ENCODE measurements around the gene TMC7. TPM values are rescaled to one million over a fixed set of nuclear protein-coding genes. Genes with fewer than 3 reads are reported as not detected.

Gene TMC7
- total and polyA plus RNA-seq, 2 experiments from 2014 or later = 1.7 to 2.4 TPM

- TF ChIP-seq ZNF462 (CRISPR knock-in tag; IDR thresholded peaks at IDR 0.05) (no peak), CTCF (conservative IDR thresholded peaks at IDR 0.05; ENCODE audit: low read depth in 2 of 2) (no peak)
These were observed 99.9 kb downstream of the TMC7 start (continued) for GRCh38 chr16:19083670-19084069.

GRCh38 chr16:19084139-19084538, 100.4 kb downstream of the TMC7 start:
- Histone ChIP-seq H3K27ac (ENCODE audit: low read depth) (no peak overlapping the region), H3K4me3 (no peak overlapping the region), H3K36me3 (ENCODE audit: insufficient read depth) (no peaks in the 10 kb centered on the region), H3K9me2 (ENCODE audit: insufficient read depth) (no peaks in the 10 kb centered on the region; the same call in 1 of the 2 replicates), H3K79me2 (replicated peaks; ENCODE audit: insufficient read depth) (no peaks in the 10 kb centered on the region), H3K4me1 (ENCODE audit: insufficient read depth) (no peaks in the 10 kb centered on the region), H3K27me3 (ENCODE audit: insufficient read depth) (peaks cover 18% of the 10 kb centered on the region), H4K20me1 (replicated peaks; ENCODE audit: insufficient read depth) (no peaks in the 10 kb centered on the region), H3F3A (replicated peaks; ENCODE audit: low read depth) (no peaks in the 10 kb centered on the region), H2AFZ (no peak overlapping the region), H3K4me2 (no peak overlapping the region)
- Mint-ChIP-seq H3K4me3 (no peak overlapping the region), H3K9me3 (peaks cover 8% of the 10 kb centered on the region; the same call in 2 of the 3 replicates), H3K27ac (no peak overlapping the region), H3K27me3 (ENCODE audit: insufficient read depth, low read depth, poor library complexity) (peaks cover 7% of the 10 kb centered on the region), H3K4me1 (no peaks in the 10 kb centered on the region), H3K36me3 (ENCODE audit: low read depth) (peaks cover 36% of the 10 kb centered on the region)
- DNase-seq (ENCODE audit: low spot score) (no peak), ATAC-seq (no peak)
- TF ChIP-seq CREB1 (CRISPR knock-in tag; IDR thresholded peaks at IDR 0.05; ENCODE audit: low read depth) (no peak), REST (IDR thresholded peaks at IDR 0.05; ENCODE audit: unreplicated experiment) (no peak), STAT1 (IDR thresholded peaks at IDR 0.05; ENCODE audit: unreplicated experiment) (no peak), ZNF114 (CRISPR knock-in tag; IDR thresholded peaks at IDR 0.05) (no peak), ETS1 (IDR thresholded peaks at IDR 0.05) (no peak), NANOG (IDR thresholded peaks at IDR 0.05; ENCODE audit: borderline replicate concordance) (no peak), EZH2 (IDR thresholded peaks at IDR 0.05; ENCODE audit: low read depth, unreplicated experiment) (no peak), JUNB (IDR thresholded peaks at IDR 0.05; ENCODE audit: unreplicated experiment) (no peak), CTCF (conservative IDR thresholded peaks at IDR 0.05; ENCODE audit: low read depth in 2 of 2) (no peak)

Data from GM23338 (cell line).